Stimulated activated CD4-positive, alpha-beta T cell treated with anti-CD3 and anti-CD28 coated beads, Interleukin-15, amount 100 ng/mL, for 1 hour (primary cell): ENCODE measurements around the gene COL19A1.

ENCODE experiments used
- DNase-seq, 2 donors: peaks; one replicate each; pipeline ENCODE4 v3.0.0-alpha.2; 2020; ENCODE audit warnings: low read depth in 1 of 2, low spot score in 1 of 2

COL19A1 gene

GRCh38 chr6:70164556-70164955, 298.2 kb downstream of the COL19A1 start:
- DNase-seq = no peak

DNA sequence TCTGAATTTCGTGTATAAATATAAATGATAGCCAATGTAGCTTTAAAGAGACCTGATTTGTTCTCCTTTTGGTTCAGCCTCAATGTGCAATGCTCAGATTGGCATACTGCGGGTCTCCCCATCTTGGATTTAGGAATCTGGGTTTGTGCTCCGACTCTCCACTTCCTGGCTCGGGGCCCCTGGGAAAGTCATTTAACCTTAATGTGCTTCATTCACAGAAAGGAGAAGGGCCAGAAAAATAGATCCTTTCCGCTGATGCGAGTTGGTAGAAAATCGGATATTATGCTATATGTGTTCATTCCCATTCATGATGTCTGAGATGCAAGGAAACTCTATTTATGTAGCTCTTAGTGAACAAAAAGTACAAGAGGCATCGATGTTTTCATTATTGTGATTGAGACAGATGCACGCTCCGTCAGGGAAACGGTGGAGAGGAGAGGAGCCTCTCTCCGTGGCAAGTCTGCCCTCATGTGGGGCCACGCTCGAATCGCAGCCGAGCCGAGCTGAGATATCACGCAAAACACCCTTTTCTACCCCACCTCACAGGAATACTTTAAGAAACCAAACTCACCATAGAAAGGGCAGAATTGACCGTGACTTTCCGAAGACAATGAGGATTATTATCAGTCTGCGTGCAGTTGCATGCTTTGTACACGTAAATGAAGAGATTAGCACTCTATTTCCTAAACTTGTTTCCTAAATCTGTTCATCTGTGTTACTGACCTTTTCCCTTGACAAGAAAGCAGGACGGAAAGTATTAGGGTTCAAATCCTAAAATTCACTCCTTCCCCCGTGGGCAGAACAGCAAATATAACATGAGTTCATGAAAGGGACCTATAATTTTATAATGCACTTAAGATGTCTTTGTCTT, 300.0 kb downstream of the COL19A1 start:
- peak in 1 of 2 donors; percentile 1 for DNase-seq

DNA sequence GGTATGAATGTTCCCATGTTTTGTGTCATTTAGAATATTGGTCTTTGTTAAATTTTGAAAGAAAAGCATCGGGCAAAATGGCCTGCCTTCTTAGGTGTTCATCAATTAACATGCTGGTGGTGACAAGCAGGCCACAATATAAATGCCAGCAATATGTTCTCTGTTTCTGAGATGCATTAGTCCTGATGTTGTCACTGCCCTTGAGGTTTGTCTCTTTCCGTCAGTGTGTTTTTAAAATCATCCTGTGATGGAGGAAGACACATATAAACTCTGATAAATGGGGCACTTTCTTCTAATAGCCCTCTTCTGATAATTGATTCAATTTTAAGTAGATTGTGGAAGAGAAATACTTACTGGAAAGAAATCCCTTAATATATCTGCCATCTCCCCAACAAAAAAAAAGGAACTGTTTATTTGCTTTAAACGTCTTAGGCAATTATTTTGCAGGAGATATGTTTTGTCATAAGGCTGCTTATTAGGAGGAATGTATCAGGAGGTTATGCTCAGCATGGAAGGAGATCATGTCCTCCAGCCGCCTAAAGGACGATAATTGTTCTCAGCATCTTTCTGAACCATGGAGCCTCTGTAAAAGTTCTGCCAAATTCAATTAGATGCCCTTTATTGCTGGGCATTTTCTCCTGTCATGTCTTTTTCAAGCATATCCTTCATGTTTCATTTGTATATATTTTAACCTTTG, 302.5 kb downstream of the COL19A1 start:
- no peak for DNase-seq

- no peak for DNase-seq
These were observed 304.9 kb downstream of the COL19A1 start for GRCh38 chr6:70171236-70171635.

DNA sequence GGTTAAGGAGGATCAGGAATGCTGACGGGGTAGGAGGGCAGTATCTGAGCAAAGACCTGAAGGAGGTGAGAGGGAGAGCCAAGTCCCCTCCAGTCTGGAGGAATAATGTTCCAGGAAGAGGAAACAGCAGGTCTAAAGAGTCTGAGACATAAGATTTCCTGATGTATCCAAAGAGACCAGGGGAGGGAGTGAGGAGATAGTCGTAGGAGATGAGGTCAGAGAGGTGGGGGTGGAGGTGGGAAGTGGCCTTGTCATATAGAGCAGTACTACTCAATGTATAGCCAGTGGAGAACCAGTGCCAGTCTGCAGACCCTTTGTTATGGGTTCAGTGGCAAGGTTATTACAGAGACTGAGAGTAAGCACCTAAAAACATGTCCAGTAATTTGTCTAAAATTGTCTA, 305.9 kb downstream of the COL19A1 start:
- DNase-seq = no peak

DNA sequence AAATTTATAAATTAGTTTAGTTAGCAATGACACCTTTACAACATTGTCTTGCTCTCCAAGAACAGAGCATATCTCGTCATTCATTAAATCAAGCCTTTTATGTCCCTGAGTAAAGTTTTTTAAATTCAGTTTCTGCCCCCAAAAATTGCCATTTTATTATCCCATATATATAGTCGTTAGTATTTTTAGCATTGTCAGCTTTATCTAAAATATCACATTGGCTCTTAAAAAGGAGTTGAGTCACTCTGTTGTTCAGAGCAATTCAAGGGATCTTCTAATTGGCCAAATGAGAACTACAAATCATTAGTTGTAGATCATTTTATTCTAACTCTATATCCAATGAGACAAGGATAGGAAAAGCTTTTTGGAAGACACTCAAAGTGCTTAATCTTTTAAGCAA, 309.4 kb downstream of the COL19A1 start:
- DNase-seq = no peak

DNA sequence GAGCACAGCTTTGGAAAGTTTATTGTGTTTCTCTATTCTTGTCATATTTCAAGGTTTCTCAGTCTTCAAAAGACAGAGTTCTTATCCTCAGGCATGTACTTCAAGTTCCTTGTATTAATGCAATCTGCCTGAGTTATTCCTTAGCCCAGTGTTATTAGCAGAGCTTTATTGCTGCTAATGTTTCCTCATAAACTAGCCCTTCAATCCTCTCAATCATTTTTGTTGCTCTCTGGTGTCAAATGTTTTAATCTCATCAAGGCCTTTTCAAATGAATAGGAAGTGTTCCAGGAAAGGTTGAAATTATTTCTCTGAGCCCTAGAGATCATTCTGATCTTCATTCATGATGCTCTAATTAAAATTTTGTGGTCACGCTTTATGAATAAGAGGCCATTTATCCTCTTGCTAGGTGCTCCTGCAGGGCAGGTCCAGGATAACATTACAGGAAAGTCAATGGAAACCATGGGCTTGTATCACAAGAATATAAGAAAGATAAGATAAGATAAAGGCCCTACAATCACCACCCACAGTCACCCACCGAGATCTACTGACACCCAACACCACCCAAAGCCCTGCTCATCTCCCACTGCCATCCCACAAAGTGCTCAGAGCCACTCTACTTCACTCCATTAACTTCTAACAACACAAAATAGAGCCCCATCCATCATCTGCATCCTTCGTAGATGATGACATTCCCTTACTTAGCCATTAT, 310.6 kb downstream of the COL19A1 start:
- DNase-seq = no peak

- no peak for DNase-seq
These were observed 314.0 kb downstream of the COL19A1 start for GRCh38 chr6:70180183-70180900.

GRCh38 chr6:70180901-70181599, 314.7 kb downstream of the COL19A1 start:
- DNase-seq = no peak

DNA sequence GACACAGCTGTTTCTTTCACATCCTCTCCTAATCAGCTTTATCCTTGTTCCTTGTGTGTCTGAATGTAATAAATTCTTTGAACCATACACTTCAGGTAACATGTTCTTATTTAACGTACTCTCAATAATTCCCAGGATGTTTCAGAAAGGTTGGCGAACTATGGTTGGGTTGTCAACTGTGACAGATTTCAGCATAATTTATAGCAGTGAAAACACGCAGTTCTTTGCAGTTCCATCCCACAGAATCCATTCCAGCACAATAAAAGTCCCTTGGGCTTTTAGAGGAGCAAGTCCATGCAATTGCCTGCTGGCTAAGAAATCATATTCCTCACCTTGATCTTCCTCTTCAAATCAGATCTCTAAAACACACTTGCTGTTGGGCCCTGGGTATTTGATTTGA, 317.2 kb downstream of the COL19A1 start:
- DNase-seq = no peak

- no peak for DNase-seq
These were observed 318.4 kb downstream of the COL19A1 start for GRCh38 chr6:70184723-70185122.

DNA sequence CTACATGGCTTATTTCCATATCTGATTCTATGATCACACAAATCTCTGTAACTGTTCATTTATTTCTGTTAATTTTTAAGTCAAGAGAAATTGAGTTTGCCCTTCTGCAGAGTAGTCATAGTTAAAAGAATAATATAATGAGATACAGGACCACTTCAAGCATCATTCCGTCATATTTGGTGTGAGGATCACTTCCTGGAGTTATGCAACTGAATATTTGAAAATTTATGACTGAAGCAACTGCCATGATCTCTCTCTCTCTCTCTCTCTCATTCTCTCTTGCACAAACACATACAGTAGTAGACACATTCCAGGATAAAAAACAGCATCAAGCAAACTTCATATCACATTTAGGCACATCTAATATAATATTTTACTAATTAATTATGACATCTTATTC, 320.1 kb downstream of the COL19A1 start:
- no peak for DNase-seq

DNA sequence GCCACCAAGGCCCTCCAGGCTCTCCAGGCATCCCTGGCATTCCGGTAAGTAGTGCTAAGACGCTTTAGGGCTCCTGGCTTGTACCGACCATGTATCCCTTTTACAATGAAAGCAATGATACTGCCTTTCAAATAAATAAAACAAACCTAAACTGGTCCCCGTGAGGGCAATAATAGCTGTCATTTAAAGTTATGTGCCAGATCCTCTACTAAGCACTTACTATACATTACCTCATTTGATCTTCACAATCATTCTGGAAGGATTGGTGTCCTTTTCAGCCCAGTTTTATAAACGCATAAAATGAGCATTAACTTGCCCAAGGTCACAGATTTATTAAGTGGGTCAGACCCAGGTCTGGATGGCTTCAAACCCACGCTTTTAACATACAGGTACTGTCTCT, 321.8 kb downstream of the COL19A1 start:
- DNase-seq = no peak

DNA sequence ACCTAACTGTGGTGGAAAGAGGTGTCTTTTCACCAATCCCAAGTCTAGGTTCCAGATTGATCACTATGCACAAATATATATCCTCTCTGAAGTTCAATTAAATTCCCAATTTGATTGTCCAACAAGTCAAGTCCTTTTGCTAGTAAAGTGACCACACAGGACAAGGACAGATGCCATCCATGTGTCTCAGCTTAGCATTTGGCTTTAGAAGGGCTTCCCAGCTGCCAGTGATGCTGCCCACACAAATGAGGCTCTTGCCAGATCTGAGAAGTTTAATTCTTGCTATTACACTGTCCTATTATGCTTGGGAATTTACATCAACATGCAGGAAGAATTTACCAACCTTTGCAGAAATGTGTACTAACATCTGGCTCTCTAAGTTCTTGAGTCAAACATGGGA, 328.1 kb downstream of the COL19A1 start:
- DNase-seq = no peak

DNA sequence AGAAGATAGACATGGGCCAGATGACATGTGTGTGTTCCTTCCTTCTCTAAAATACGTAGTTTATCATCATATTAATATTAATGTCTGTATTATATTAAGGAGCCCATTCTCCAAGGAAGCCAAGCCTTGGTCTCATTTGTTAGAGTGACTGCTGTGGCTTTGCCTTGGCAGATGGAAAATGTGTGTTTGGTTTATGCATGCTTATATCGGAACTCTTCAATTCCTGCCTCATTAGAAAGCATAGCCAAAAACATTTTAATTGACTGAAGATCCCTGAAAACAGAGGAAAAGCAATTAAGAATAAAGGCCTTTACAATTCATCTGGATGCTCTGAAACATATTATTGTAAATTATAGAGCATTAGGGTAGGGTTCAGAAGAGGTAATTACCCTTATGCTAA, 330.2 kb downstream of the COL19A1 start:
- DNase-seq = no peak

- no peak for DNase-seq
These were observed 332.4 kb downstream of the COL19A1 start for GRCh38 chr6:70198785-70199184.

- no peak for DNase-seq
These were observed 342.0 kb downstream of the COL19A1 start for GRCh38 chr6:70208235-70208790.

GRCh38 chr6:70210462-70210861, 344.1 kb downstream of the COL19A1 start:
- DNase-seq = no peak

- DNase-seq = no peak
These were observed 349.2 kb downstream of the COL19A1 start for GRCh38 chr6:70215460-70216108.

GRCh38 chr6:70216767-70217166, 350.4 kb downstream of the COL19A1 start:
- no peak for DNase-seq
